Fibroblast of lung (primary cell): ENCODE data around the gene L3MBTL4.

Experiments
- EZH2 ChIP-seq: IDR thresholded peaks from 2 replicates; pipeline ENCODE4 v1.5.1; 2012; ENCODE audit warnings: low read length, control low read depth, mild to moderate bottlenecking; ENCODE audit errors: missing control alignments
- TF ChIP-seq, protein P1 (sequence below), 2 donors: IDR thresholded peaks in 1 of 2; conservative IDR thresholded peaks in 1 of 2; 1 replicate in 1 of 2; 2 replicates in 1 of 2; pipeline ENCODE4 v1.5.1; 2011 to 2012; ENCODE audit warnings: low read length in 2 of 2, control low read depth in 1 of 2, inconsistent platforms in 1 of 2, low read depth in 1 of 2, mild to moderate bottlenecking in 1 of 2

DNA sequence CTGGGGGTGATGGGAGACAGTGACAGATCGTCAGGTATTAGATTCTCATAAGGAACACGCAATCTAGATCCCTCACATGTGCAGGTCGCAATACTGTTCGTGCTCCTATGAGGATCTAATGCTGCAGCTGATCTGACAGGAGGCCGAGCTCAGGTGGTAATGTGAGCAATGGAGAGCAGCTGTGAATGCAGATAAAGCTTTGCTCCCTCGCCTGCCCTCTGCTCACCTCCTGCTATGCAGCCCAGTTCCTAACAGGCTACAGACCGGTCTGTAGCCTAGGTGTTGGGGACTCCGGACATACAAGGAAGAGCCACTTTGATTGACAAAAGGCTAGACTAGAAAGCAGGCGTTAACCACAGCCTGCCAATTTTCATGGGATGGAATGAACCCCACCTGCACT, 335.8 kb downstream of the L3MBTL4 start:
- TF ChIP-seq, protein P1, sequence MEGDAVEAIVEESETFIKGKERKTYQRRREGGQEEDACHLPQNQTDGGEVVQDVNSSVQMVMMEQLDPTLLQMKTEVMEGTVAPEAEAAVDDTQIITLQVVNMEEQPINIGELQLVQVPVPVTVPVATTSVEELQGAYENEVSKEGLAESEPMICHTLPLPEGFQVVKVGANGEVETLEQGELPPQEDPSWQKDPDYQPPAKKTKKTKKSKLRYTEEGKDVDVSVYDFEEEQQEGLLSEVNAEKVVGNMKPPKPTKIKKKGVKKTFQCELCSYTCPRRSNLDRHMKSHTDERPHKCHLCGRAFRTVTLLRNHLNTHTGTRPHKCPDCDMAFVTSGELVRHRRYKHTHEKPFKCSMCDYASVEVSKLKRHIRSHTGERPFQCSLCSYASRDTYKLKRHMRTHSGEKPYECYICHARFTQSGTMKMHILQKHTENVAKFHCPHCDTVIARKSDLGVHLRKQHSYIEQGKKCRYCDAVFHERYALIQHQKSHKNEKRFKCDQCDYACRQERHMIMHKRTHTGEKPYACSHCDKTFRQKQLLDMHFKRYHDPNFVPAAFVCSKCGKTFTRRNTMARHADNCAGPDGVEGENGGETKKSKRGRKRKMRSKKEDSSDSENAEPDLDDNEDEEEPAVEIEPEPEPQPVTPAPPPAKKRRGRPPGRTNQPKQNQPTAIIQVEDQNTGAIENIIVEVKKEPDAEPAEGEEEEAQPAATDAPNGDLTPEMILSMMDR (conservative IDR thresholded peaks at IDR 0.05 in 1 of 2, IDR thresholded peaks at IDR 0.05 in 1 of 2; ENCODE audit: low read depth in 1 of 2, low read length in 2 of 2), result no peak
- no peak for TF ChIP-seq EZH2
